ENCODE measurements around the gene L3MBTL4.

Gene L3MBTL4

DNA sequence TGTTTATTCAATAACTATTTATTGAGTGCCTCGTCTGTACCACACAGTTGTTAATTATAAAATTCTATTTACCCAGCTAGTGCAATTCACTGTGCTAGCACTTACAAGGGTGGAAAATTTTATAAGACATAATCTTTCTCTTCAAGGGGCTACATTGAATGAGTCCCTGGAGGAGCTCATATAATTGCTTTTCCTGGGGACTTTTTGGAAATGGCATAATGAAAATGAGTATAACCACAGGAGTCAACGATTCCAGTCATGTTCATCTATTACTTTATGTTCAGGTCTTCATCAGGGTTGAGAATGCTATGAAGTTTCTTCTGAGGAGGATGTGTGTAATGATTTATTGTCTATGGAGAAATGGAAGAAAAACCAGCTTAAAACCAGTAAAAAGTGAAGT lies 466.5 kb downstream of the L3MBTL4 start:
- DNase-seq, result no peak

GRCh38 chr18:5944448-5944847 lies 470.3 kb downstream of the L3MBTL4 start:
- DNase-seq, result no peak

DNA sequence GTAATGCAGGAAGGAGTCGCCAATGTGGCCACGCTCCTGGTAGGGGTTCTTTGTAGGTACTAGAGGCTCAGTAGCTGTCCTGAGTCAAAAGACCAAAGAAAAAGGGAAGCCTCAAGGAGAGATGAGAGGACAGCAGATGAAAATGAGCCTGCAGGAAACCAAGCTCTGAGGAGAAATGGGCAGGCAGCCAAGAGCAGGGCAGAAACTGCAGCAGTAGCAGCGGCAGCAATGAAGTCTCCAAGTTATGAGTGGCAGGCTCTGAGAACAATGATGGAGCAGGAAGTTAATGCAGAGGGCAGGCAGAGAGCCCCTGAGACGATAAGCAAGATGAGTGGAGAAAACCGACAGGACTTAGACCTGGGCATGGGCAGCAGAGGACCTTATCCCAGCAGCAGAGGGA lies 471.2 kb downstream of the L3MBTL4 start:
- DNase-seq, result no peak

DNA sequence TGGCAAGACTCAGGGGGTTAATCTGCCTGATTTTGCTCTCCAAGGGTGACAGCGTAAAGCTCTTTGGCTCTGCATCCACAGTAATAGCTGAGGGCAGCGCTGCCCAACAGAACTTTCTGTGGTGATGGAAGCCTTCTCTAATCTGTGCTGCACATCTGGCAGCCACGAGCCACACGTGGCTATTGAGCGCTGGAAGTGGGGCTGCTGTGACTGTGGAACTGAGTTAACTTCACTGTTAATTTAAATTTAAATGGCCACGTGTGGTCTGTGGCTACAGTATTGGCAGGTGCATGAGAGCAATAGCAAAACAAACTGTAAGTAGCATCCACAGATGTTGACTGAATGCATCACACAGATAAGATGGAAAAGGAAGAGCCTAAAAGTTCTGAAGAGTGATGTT lies 472.1 kb downstream of the L3MBTL4 start:
- DNase-seq, result no peak

- DNase-seq, result no peak
These were observed 472.8 kb downstream of the L3MBTL4 start for GRCh38 chr18:5941890-5942289.

DNA sequence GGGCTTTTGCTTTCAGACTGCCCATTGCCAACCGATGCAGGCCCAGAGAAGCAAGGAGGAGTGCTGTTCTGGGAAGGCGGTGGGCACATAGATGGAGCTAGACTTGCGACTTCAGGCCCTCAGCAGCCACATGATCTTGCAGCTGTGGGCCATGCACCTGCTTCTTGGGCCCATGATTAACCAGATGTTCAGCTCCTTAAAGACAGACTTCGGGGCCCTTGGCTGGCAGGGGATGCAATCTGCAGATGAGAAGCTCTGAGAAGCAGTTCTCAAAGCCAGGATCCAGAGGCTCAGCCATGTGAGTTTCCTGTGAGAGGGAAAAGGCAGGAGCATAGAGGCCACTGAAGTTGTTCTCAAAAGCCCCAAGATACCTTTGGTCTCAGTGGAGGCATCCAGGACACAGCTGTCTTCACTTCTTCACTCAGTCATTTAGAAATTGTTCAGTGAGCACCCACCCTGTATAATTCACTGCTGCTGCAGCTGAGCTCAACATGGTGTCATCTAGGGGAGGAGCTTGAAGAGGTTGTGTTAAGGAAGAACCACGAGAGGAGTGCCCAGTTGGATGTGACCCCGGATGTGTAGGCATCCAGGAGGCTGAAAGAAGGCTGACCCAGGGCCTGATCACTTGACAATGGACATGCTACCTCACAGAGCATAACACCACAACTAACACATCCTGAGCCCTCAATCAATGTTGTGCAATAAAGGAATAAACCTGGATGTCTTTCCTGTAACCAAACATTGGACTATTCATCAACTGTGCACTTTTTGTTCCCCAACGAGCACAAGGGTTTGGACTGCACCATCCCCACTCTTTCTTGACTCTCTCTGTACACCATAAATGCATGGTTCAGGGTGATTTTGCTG lies 474.7 kb downstream of the L3MBTL4 start:
- DNase-seq, result no peak

DNA sequence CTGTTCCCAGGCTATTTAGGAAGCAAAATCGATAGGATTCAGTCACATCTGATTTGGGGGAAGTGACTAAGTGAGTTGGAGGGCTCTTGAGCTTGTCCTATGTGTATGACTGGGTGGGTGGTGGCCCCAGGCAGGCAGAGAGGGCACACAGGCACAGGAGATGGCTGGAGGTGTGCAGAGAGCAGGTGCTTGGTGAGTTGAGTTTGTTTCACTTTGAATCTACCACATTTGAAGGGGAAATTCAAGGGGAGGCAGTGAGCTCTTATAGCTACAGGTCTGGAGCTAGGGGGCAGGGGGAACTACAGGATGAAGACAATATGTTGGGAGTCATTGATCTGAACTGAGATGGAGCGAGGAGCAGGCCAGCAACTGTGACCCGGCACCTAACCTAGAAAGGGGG lies 476.9 kb downstream of the L3MBTL4 start:
- no peak for DNase-seq

- no peak for DNase-seq
These were observed 477.6 kb downstream of the L3MBTL4 start for GRCh38 chr18:5937121-5937520.

DNA sequence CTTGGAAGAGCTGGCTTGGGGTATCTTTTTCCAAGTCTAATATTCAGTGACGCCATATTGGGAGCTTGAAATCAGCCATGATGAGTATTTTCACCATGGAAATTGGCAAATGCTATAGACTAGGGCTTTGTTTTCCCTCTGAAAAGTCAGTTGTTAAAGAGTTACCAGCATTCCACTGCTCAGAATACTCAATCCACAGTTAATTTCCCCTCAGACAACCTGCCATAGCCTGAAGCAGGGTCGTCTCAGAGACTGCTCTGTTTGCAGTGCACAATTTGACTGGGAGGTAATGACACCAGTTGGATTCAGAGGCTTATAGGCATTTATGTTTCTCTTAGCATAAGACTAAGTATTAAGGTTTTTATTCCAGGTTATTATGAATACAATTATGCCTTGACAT lies 483.9 kb downstream of the L3MBTL4 start:
- no peak for DNase-seq

DNA sequence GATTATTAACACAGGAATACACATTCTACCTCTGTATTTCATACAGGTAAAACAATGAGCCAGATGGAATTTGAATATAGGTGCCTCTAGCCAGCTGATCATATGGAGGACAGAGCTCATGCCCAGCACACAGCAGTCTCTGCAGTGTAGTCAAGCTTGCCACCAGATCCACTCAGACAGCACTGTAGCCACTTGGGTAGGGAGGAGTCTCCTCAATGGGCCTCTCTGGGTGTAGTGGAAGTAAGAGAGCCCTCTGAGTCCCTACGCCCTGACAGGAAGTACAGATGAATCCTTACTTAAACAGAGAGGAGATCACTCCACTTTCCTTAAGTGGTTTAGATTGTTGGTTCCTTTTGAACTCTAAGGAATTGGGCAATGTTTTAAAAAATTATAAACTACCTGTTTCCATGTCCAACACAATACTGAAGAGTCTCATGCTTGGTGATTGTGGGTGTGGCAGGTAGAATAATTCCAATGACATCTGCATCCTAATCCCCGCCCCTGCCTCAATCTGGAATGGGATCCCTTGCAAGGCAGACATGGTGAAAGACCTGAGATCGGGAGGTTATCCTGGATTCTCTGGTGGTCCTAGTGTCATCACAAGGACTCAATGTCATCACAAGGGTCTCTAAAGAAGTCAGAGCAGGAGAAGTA lies 496.4 kb downstream of the L3MBTL4 start:
- no peak for DNase-seq

GRCh38 chr18:5914951-5915350 lies 499.8 kb downstream of the L3MBTL4 start:
- DNase-seq, result no peak

DNA sequence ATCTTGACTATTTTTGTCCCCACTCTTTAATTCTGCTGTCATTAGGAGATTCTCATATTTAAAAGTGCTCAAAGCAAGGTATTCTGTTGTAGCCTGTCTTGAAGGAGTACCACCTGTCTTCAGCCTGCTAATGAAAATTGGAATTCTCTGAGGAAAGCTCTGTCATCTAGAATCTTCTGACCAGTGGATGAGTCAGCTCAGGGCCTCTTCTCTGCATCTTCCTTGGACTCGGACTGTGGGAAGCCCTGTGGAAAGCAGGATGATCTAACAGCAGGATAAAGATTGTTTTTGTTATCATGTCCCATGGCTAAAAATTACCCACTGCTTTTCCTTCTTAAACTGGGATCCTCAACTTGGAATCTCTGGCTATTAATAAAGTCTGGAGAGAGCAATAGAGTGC lies 500.7 kb downstream of the L3MBTL4 start:
- no peak for DNase-seq

DNA sequence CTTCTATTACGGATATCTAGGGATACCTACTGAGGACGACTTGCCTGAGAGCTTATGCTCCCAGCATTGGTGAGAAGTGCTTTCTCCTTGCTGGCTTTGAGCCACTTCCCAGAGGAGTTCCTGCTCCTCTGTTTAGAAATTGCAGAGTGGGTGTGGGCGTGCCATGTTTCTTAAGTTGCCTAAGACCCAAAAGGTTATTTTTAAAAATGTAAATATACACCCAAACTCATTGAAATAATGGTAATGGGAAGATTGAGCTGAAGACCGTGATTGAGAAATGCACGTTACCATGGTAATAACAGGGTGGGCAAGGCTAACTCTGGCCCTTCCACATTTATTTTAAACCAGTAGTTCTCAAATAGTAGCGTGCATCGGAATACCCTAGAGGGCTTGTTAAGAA lies 502.1 kb downstream of the L3MBTL4 start:
- no peak for DNase-seq

- DNase-seq, result no peak
These were observed 505.6 kb downstream of the L3MBTL4 start for GRCh38 chr18:5909125-5909524.
